ENCODE data around the gene ZNRF3. TPM values are rescaled to one million over a fixed set of nuclear protein-coding genes. Genes with fewer than 3 reads are reported as not detected.

ZNRF3 gene
- polyA plus RNA-seq, 1 donor (not counting 4 experiments of a cell fraction or from before 2014, with no cell fraction given) = 2.6 TPM

- H3K4me1 ChIP-seq (ENCODE audit: control insufficient read depth, extremely low read depth, insufficient read depth, low read length) = peaks cover 46% of the 10 kb centered on the region
- FAIRE-seq = no peak
These were observed 22.0 kb downstream of the ZNRF3 start for GRCh38 chr22:28905256-28905832.

GRCh38 chr22:28906312-28906711 is 22.9 kb downstream of the ZNRF3 start:
- Histone ChIP-seq H2AFZ (ENCODE audit: control insufficient read depth, low read length) (no peak overlapping the region), H3K36me3 (ENCODE audit: control insufficient read depth in 2 of 2, extremely low read depth in 1 of 2, insufficient read depth in 2 of 2, low read length in 2 of 2) (no peaks in the 10 kb centered on the region), H3K27ac (ENCODE audit: control insufficient read depth, insufficient read depth, low read length) (no peak overlapping the region), H3K4me3 (ENCODE audit: control insufficient read depth in 2 of 3, extremely low read depth in 1 of 3, insufficient read depth in 2 of 3, low read depth in 1 of 3, low read length in 3 of 3) (no peak overlapping the region), H3K27me3 (ENCODE audit: control insufficient read depth, extremely low read depth, insufficient read depth, low read length) (no peaks in the 10 kb centered on the region), H3K9ac (ENCODE audit: control insufficient read depth, extremely low read depth, insufficient read depth, low read length) (no peak overlapping the region), H3K4me2 (ENCODE audit: control insufficient read depth, extremely low read depth, insufficient read depth, low read depth, low read length) (no peak overlapping the region), H3K9me3 (ENCODE audit: control insufficient read depth, low read depth, low read length) (no peaks in the 10 kb centered on the region), H3K79me2 (ENCODE audit: control insufficient read depth, insufficient read depth, low read length) (peaks cover 10% of the 10 kb centered on the region), H3K9me1 (ENCODE audit: control insufficient read depth, extremely low read depth, insufficient read depth, low read length) (peaks cover 3% of the 10 kb centered on the region), H3K4me1 (ENCODE audit: control insufficient read depth, extremely low read depth, insufficient read depth, low read length) (peaks cover 37% of the 10 kb centered on the region), H4K20me1 (ENCODE audit: control insufficient read depth, extremely low read depth, insufficient read depth, low read length) (no peaks in the 10 kb centered on the region)
- no peak for TF ChIP-seq CTCF (optimal IDR thresholded peaks at IDR 0.05 in 1 of 3, IDR thresholded peaks at IDR 0.05 in 1 of 3, conservative IDR thresholded peaks at IDR 0.05 in 1 of 3; ENCODE audit: extremely low read depth in 1 of 3, insufficient read depth in 2 of 3, low read length in 3 of 3)
- TF ChIP-seq EZH2 (IDR thresholded peaks at IDR 0.05; ENCODE audit: low read length) = no peak
- FAIRE-seq = no peak
- DNase-seq (ENCODE audit: low read depth, low spot score) = no peak
- dilution Hi-C loops (cut with MboI; ENCODE audit: extremely low pct_ligation_motif_present, low sequenced_read_pairs) = no loop called here

More at GRCh38 chr22:28905256-28905832, 22.0 kb downstream of the ZNRF3 start:
- Histone ChIP-seq H4K20me1 (ENCODE audit: control insufficient read depth, extremely low read depth, insufficient read depth, low read length) (no peaks in the 10 kb centered on the region), H3K4me3 (ENCODE audit: control insufficient read depth in 2 of 3, extremely low read depth in 1 of 3, insufficient read depth in 2 of 3, low read depth in 1 of 3, low read length in 3 of 3) (no peak overlapping the region), H3K27ac (ENCODE audit: control insufficient read depth, insufficient read depth, low read length) (no peak overlapping the region), H2AFZ (ENCODE audit: control insufficient read depth, low read length) (no peak overlapping the region), H3K9me3 (ENCODE audit: control insufficient read depth, low read depth, low read length) (no peaks in the 10 kb centered on the region), H3K36me3 (ENCODE audit: control insufficient read depth in 2 of 2, extremely low read depth in 1 of 2, insufficient read depth in 2 of 2, low read length in 2 of 2) (no peaks in the 10 kb centered on the region), H3K79me2 (ENCODE audit: control insufficient read depth, insufficient read depth, low read length) (peaks cover 15% of the 10 kb centered on the region), H3K4me2 (ENCODE audit: control insufficient read depth, extremely low read depth, insufficient read depth, low read depth, low read length) (no peak overlapping the region), H3K9ac (ENCODE audit: control insufficient read depth, extremely low read depth, insufficient read depth, low read length) (no peak overlapping the region), H3K9me1 (ENCODE audit: control insufficient read depth, extremely low read depth, insufficient read depth, low read length) (peaks cover 3% of the 10 kb centered on the region), H3K27me3 (ENCODE audit: control insufficient read depth, extremely low read depth, insufficient read depth, low read length) (no peaks in the 10 kb centered on the region)
- DNase-seq (ENCODE audit: low read depth, low spot score) = no peak
- dilution Hi-C loops (cut with MboI; ENCODE audit: extremely low pct_ligation_motif_present, low sequenced_read_pairs) = no loop called here
- no peak for TF ChIP-seq EZH2 (IDR thresholded peaks at IDR 0.05; ENCODE audit: low read length)
- no peak for TF ChIP-seq CTCF (optimal IDR thresholded peaks at IDR 0.05 in 1 of 3, IDR thresholded peaks at IDR 0.05 in 1 of 3, conservative IDR thresholded peaks at IDR 0.05 in 1 of 3; ENCODE audit: extremely low read depth in 1 of 3, insufficient read depth in 2 of 3, low read length in 3 of 3)
